Measurements from ENCODE around the gene TMCC1.
"Not testable (repeated sequence)": the region's sequence is repeated elsewhere in the genome, so short reads cannot be mapped to it uniquely, and the experiment has no call there.

TMCC1 gene

DNA sequence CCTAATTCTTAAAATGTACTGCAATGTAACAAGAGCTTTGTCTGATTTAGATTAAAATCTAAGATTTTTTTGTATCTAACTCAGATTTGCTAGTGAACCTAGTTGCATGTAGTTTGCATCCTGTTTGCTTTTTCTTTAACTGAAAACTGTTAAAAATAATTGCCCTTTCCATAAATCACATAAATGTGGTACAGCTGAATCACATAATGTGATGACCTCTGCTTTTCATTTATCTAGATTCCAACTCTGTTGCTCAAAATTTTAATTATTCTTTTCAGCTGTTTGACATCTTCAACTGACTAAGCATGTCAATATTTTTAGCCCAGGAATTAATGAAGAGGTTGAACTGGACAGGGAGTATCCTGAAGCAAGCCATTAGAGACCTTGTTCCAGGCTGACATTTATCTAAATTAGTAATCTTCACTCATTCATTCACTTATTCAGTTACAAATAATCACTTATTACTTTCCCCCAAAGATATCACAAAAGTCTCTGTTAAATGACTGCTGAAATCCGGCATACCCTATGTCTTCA lies 185.1 kb downstream of the TMCC1 start:
- H3K36me3 ChIP-seq (ENCODE audit: insufficient read depth, low read length) = no peaks in the 10 kb centered on the region
- no peaks in the 10 kb centered on the region for H3K27me3 ChIP-seq (ENCODE audit: control insufficient read depth, insufficient read depth, low read length)
- no peak overlapping the region for H3K4me3 ChIP-seq (ENCODE audit: low read length)
- no peak overlapping the region for H3K9ac ChIP-seq (ENCODE audit: low read depth, low read length)
- no peaks in the 10 kb centered on the region for H3K9me3 ChIP-seq (replicated peaks; ENCODE audit: low read length)
- no peaks in the 10 kb centered on the region for H3K4me1 ChIP-seq (ENCODE audit: control insufficient read depth, insufficient read depth, low read length)
- no peak overlapping the region for H3K4me2 ChIP-seq (ENCODE audit: low read length)

DNA sequence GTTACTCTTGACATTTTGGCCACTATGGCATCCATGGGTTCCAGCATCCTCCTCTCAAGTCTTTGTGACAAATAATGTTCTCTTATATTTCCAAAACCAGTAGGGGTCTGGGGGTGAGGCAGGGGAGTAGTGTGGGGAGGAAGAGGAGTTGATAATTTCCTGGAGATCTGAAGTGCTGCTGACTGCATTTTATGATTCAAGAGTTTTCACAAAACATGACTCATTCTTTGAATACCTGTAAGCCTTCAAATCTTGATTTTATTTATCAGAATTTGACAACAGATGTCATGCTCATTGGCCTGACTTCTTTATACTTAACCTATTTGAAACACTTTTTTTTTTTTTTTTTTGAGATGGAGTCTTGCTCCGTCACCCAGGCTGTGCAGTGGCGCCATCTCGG lies 188.2 kb downstream of the TMCC1 start:
- Histone ChIP-seq H3K4me2 (ENCODE audit: low read length) (no peak overlapping the region), H3K27me3 (ENCODE audit: control insufficient read depth, insufficient read depth, low read length) (no peaks in the 10 kb centered on the region), H3K4me1 (ENCODE audit: control insufficient read depth, insufficient read depth, low read length) (no peaks in the 10 kb centered on the region), H3K4me3 (ENCODE audit: low read length) (no peak overlapping the region), H3K9ac (ENCODE audit: low read depth, low read length) (no peak overlapping the region), H3K9me3 (replicated peaks; ENCODE audit: low read length) (no peaks in the 10 kb centered on the region), H3K36me3 (ENCODE audit: insufficient read depth, low read length) (no peaks in the 10 kb centered on the region)

- Histone ChIP-seq H3K9me3 (replicated peaks; ENCODE audit: low read length) (no peaks in the 10 kb centered on the region), H3K4me1 (ENCODE audit: control insufficient read depth, insufficient read depth, low read length) (no peaks in the 10 kb centered on the region), H3K27me3 (ENCODE audit: control insufficient read depth, insufficient read depth, low read length) (no peaks in the 10 kb centered on the region), H3K4me2 (ENCODE audit: low read length) (no peak overlapping the region), H3K9ac (ENCODE audit: low read depth, low read length) (no peak overlapping the region), H3K4me3 (ENCODE audit: low read length) (no peak overlapping the region), H3K36me3 (ENCODE audit: insufficient read depth, low read length) (no peaks in the 10 kb centered on the region)
These were observed 189.6 kb downstream of the TMCC1 start for GRCh38 chr3:129703913-129704312.

DNA sequence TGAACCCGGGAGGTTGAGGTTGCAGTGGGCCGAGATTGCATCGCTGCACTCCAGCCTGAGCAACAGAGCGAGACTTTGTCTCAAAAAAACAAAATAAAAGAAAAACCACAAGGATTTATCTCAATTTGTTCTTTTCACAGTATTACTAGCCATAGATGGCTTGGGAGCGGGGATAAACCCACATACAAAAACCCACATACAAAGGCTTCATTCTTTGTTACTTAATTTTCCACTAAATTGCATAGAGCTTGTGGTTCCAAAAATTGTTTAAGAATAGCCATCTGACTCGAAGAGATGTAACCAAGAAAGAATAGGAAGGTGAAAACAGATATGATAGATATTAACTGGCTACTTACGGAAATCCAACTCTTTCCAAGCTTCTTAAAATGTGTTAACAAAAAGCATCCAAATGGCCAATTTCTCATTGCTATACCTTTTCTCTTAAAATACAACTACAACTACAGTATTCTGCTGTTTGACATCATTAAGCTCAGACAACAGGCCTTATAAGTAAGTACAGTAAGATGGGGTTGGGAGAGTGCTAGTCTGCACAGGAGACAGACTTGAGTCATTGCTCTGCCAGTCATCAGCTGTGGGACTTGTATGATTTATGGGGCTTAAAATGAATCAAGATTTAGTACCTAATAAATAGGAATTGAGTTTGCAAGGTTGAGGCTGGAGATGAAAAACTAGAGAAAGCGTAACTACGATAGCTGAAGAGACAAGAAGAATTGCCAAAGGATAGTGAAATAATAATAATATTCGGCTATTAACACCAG lies 190.4 kb downstream of the TMCC1 start:
- Histone ChIP-seq H3K4me1 (ENCODE audit: control insufficient read depth, insufficient read depth, low read length) (no peaks in the 10 kb centered on the region), H3K9ac (ENCODE audit: low read depth, low read length) (no peak overlapping the region), H3K9me3 (replicated peaks; ENCODE audit: low read length) (no peaks in the 10 kb centered on the region), H3K4me2 (ENCODE audit: low read length) (no peak overlapping the region), H3K36me3 (ENCODE audit: insufficient read depth, low read length) (no peaks in the 10 kb centered on the region), H3K4me3 (ENCODE audit: low read length) (no peak overlapping the region), H3K27me3 (ENCODE audit: control insufficient read depth, insufficient read depth, low read length) (no peaks in the 10 kb centered on the region)

DNA sequence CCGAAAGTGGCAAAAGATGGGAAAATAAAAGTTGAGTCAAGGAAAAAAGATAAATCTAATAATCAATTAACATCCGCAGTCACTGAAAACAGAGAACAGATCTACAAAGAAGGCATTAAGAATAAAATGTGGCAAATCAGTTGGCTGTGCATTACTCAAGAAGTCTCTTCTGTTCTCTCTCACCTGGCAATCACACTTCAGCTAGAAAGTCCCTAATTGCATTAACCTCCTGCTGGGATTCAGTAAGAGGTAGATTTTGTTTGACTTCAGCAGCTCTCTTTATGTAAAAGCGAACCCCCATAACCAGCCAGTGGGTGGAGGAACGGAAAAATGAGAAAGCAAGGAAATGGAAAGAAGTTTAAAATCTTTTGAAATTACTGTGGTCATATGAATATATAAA lies 192.3 kb downstream of the TMCC1 start:
- H3K9ac ChIP-seq (ENCODE audit: low read depth, low read length) = no peak overlapping the region
- H3K27me3 ChIP-seq (ENCODE audit: control insufficient read depth, insufficient read depth, low read length) = no peaks in the 10 kb centered on the region
- H3K4me2 ChIP-seq (ENCODE audit: low read length) = no peak overlapping the region
- H3K4me3 ChIP-seq (ENCODE audit: low read length) = no peak overlapping the region
- no peaks in the 10 kb centered on the region for H3K9me3 ChIP-seq (replicated peaks; ENCODE audit: low read length)
- no peaks in the 10 kb centered on the region for H3K4me1 ChIP-seq (ENCODE audit: control insufficient read depth, insufficient read depth, low read length)
- no peaks in the 10 kb centered on the region for H3K36me3 ChIP-seq (ENCODE audit: insufficient read depth, low read length)

- no peaks in the 10 kb centered on the region for H3K27me3 ChIP-seq (ENCODE audit: control insufficient read depth, insufficient read depth, low read length)
- H3K4me3 ChIP-seq (ENCODE audit: low read length) = no peak overlapping the region
- no peak overlapping the region for H3K9ac ChIP-seq (ENCODE audit: low read depth, low read length)
- no peaks in the 10 kb centered on the region for H3K36me3 ChIP-seq (ENCODE audit: insufficient read depth, low read length)
- no peaks in the 10 kb centered on the region for H3K9me3 ChIP-seq (replicated peaks; ENCODE audit: low read length)
- H3K4me2 ChIP-seq (ENCODE audit: low read length) = no peak overlapping the region
- no peaks in the 10 kb centered on the region for H3K4me1 ChIP-seq (ENCODE audit: control insufficient read depth, insufficient read depth, low read length)
These were observed 193.9 kb downstream of the TMCC1 start for GRCh38 chr3:129699612-129700011.

DNA sequence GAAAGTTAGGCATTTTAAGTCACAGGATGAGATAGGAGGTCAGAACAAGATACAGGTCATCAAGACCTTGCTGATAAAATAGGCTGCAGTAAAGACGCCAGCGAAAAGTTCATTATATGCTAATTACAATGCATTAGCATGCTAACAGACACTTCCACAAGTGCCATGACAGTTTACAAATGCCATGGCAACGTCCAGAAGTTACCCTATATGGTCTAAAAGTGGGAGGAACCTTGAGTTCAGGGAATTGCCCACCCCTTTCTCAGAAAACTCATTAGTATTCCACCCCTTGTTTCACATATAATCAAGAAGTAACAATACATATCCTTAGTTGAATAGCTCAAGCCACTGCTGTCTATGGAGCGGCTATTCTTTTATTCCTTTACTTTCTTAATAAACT lies 194.3 kb downstream of the TMCC1 start:
- Histone ChIP-seq H3K4me1 (ENCODE audit: control insufficient read depth, insufficient read depth, low read length) (no peaks in the 10 kb centered on the region), H3K4me2 (ENCODE audit: low read length) (no peak overlapping the region), H3K27me3 (ENCODE audit: control insufficient read depth, insufficient read depth, low read length) (no peaks in the 10 kb centered on the region), H3K9ac (ENCODE audit: low read depth, low read length) (no peak overlapping the region), H3K36me3 (ENCODE audit: insufficient read depth, low read length) (no peaks in the 10 kb centered on the region), H3K4me3 (ENCODE audit: low read length) (no peak overlapping the region), H3K9me3 (replicated peaks; ENCODE audit: low read length) (no peaks in the 10 kb centered on the region)

DNA sequence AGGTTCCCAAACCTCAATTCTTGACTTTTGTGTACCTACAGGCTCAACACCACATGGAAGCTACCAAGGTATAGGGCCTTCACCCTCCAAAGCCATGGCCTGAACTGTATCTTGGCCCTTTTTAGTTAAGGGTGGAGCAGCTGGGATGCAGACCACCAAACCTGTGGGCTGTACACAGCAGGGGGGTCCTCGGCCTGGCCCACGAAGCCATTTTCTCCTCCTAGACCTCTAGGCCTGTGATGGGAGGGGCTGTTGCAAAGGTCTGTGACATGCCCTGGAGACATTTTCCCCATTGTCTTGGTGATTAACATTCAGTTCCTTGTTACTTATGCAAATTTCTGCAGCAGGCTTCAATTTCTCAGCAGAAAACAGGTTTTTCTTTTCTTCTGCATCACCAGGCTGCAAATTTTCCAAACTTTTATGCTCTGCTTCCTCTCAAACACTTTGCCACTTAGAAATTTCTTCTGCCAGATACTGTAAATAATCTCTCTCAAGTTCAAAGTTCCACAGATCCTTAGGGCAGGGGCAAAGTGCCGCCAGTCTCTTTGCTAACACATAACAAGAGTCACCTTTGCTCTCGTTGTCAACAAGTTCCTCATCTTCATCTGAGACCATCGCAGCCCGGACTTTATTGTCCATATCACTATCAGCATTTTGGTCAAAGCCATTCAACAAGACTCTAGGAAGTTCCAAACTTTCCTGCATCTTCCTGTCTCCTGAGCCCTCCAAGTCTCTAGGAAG lies 196.1 kb downstream of the TMCC1 start:
- H3K9ac ChIP-seq (ENCODE audit: low read depth, low read length) = no peak overlapping the region
- H3K36me3 ChIP-seq (ENCODE audit: insufficient read depth, low read length) = no peaks in the 10 kb centered on the region
- H3K27me3 ChIP-seq (ENCODE audit: control insufficient read depth, insufficient read depth, low read length) = no peaks in the 10 kb centered on the region
- no peaks in the 10 kb centered on the region for H3K4me1 ChIP-seq (ENCODE audit: control insufficient read depth, insufficient read depth, low read length)
- H3K4me2 ChIP-seq (ENCODE audit: low read length) = no peak overlapping the region
- H3K9me3 ChIP-seq (replicated peaks; ENCODE audit: low read length) = no peaks in the 10 kb centered on the region
- no peak overlapping the region for H3K4me3 ChIP-seq (ENCODE audit: low read length)

GRCh38 chr3:129696430-129696829 lies 197.1 kb downstream of the TMCC1 start:
- not testable (repeated sequence) for H3K36me3 ChIP-seq (ENCODE audit: insufficient read depth, low read length); H3K4me1 ChIP-seq (ENCODE audit: control insufficient read depth, insufficient read depth, low read length); H3K4me2 ChIP-seq (ENCODE audit: low read length); H3K4me3 ChIP-seq (ENCODE audit: low read length); H3K9ac ChIP-seq (ENCODE audit: low read depth, low read length); H3K27me3 ChIP-seq (ENCODE audit: control insufficient read depth, insufficient read depth, low read length); H3K9me3 ChIP-seq (replicated peaks; ENCODE audit: low read length)

- H3K4me1 ChIP-seq (ENCODE audit: control insufficient read depth, insufficient read depth, low read length) = no peaks in the 10 kb centered on the region
- H3K9ac ChIP-seq (ENCODE audit: low read depth, low read length) = no peak overlapping the region
- H3K36me3 ChIP-seq (ENCODE audit: insufficient read depth, low read length) = no peaks in the 10 kb centered on the region
- H3K9me3 ChIP-seq (replicated peaks; ENCODE audit: low read length) = no peaks in the 10 kb centered on the region
- H3K4me2 ChIP-seq (ENCODE audit: low read length) = no peak overlapping the region
- no peaks in the 10 kb centered on the region for H3K27me3 ChIP-seq (ENCODE audit: control insufficient read depth, insufficient read depth, low read length)
- no peak overlapping the region for H3K4me3 ChIP-seq (ENCODE audit: low read length)
These were observed 198.3 kb downstream of the TMCC1 start for GRCh38 chr3:129695230-129695629.

GRCh38 chr3:129694228-129694627 lies 199.3 kb downstream of the TMCC1 start:
- H3K4me1 ChIP-seq (ENCODE audit: control insufficient read depth, insufficient read depth, low read length) = no peaks in the 10 kb centered on the region
- no peaks in the 10 kb centered on the region for H3K36me3 ChIP-seq (ENCODE audit: insufficient read depth, low read length)
- no peak overlapping the region for H3K4me2 ChIP-seq (ENCODE audit: low read length)
- no peaks in the 10 kb centered on the region for H3K9me3 ChIP-seq (replicated peaks; ENCODE audit: low read length)
- no peaks in the 10 kb centered on the region for H3K27me3 ChIP-seq (ENCODE audit: control insufficient read depth, insufficient read depth, low read length)
- H3K4me3 ChIP-seq (ENCODE audit: low read length) = no peak overlapping the region
- H3K9ac ChIP-seq (ENCODE audit: low read depth, low read length) = no peak overlapping the region

- H3K4me3 ChIP-seq (ENCODE audit: low read length) = no peak overlapping the region
- no peaks in the 10 kb centered on the region for H3K9me3 ChIP-seq (replicated peaks; ENCODE audit: low read length)
- no peaks in the 10 kb centered on the region for H3K27me3 ChIP-seq (ENCODE audit: control insufficient read depth, insufficient read depth, low read length)
- H3K4me1 ChIP-seq (ENCODE audit: control insufficient read depth, insufficient read depth, low read length) = peaks cover 8% of the 10 kb centered on the region
- H3K36me3 ChIP-seq (ENCODE audit: insufficient read depth, low read length) = no peaks in the 10 kb centered on the region
- no peak overlapping the region for H3K9ac ChIP-seq (ENCODE audit: low read depth, low read length)
- H3K4me2 ChIP-seq (ENCODE audit: low read length) = no peak overlapping the region
These were observed 200.8 kb downstream of the TMCC1 start for GRCh38 chr3:129692743-129693142.
